ENCODE measurements around the gene WNT10A. TPM values are rescaled to one million over a fixed set of nuclear protein-coding genes. Genes with fewer than 3 reads are reported as not detected.

Gene WNT10A
- total and polyA plus RNA-seq, 3 donors from 2014 or later = 1.5 to 2.5 (median 2.1) TPM

GRCh38 chr2:218876562-218877219 is 4.0 kb upstream of the WNT10A start:
- no peaks in the 10 kb centered on the region for H3K9me3 ChIP-seq

GRCh38 chr2:218877331-218877730 is 3.3 kb upstream of the WNT10A start:
- no peaks in the 10 kb centered on the region for H3K27me3 ChIP-seq

More at GRCh38 chr2:218876562-218877219, 4.0 kb upstream of the WNT10A start:
- intact Hi-C loops (cut with DNase I; ENCODE audit: low total_unique reads) = no loop called here
- Histone ChIP-seq H3K4me3 (no peak overlapping the region), H3K36me3 (ENCODE audit: low read depth, missing control alignments) (no peaks in the 10 kb centered on the region), H3K27ac (no peak overlapping the region), H3K27me3 (no peaks in the 10 kb centered on the region), H3K4me1 (peaks cover 24% of the 10 kb centered on the region)
- TF ChIP-seq POLR2A (IDR thresholded peaks at IDR 0.05) (no peak), CTCF (IDR thresholded peaks at IDR 0.05) (peak; percentile 87 to 94 (median 88))
- DNase-seq = peak; percentile 82
- WGBS, 2 donors = 5% methylated on average over 3 of the region's 3 CpGs

GRCh38 chr2:218877891-218878290 is 2.8 kb upstream of the WNT10A start:
- Histone ChIP-seq H3K36me3 (ENCODE audit: low read depth, missing control alignments) (no peaks in the 10 kb centered on the region), H3K27me3 (no peaks in the 10 kb centered on the region), H3K4me1 (peaks cover 24% of the 10 kb centered on the region), H3K9me3 (no peaks in the 10 kb centered on the region), H3K27ac (no peak overlapping the region), H3K4me3 (no peak overlapping the region)
- TF ChIP-seq POLR2A (IDR thresholded peaks at IDR 0.05) (no peak), CTCF (IDR thresholded peaks at IDR 0.05) (no peak)
- intact Hi-C loops (cut with DNase I; ENCODE audit: low total_unique reads) = no loop called here
- DNase-seq = no peak
- 72 to 82% methylated on average over 1 to 5 of the region's 5 CpGs for WGBS, 2 donors

More at GRCh38 chr2:218877331-218877730, 3.3 kb upstream of the WNT10A start:
- peaks cover 24% of the 10 kb centered on the region for H3K4me1 ChIP-seq
- TF ChIP-seq CTCF (IDR thresholded peaks at IDR 0.05) = no peak
- no peak for TF ChIP-seq POLR2A (IDR thresholded peaks at IDR 0.05)
- WGBS, 2 donors = 83 to 90% methylated on average over 5 to 6 of the region's 6 CpGs
- H3K36me3 ChIP-seq (ENCODE audit: low read depth, missing control alignments) = no peaks in the 10 kb centered on the region
- DNase-seq = no peak
- intact Hi-C loops (cut with DNase I; ENCODE audit: low total_unique reads) = no loop called here
- H3K9me3 ChIP-seq = no peaks in the 10 kb centered on the region
- H3K4me3 ChIP-seq = no peak overlapping the region
- H3K27ac ChIP-seq = no peak overlapping the region

GRCh38 chr2:218878486-218878885 is 2.2 kb upstream of the WNT10A start:
- Histone ChIP-seq H3K4me1 (peaks cover 24% of the 10 kb centered on the region), H3K27ac (no peak overlapping the region), H3K9me3 (no peaks in the 10 kb centered on the region), H3K27me3 (no peaks in the 10 kb centered on the region), H3K36me3 (ENCODE audit: low read depth, missing control alignments) (no peaks in the 10 kb centered on the region), H3K4me3 (no peak overlapping the region)
- TF ChIP-seq POLR2A (IDR thresholded peaks at IDR 0.05) (no peak), CTCF (IDR thresholded peaks at IDR 0.05) (no peak)
- intact Hi-C loops (cut with DNase I; ENCODE audit: low total_unique reads) = no loop called here
- WGBS, 2 donors = 72 to 74% methylated on average over 6 of the region's 6 CpGs
- no peak for DNase-seq

Data from testis (tissue), 3 donors.